NCI-H1417 treated with DMSO at 0.1 percent for 48 hours (cell line): ENCODE data around the gene UBE2A.

Experiments used
- DNase-seq: peaks from one replicate; lab custom pipeline; 2025; lab: John Stamatoyannopoulos, UW

Gene UBE2A

DNA sequence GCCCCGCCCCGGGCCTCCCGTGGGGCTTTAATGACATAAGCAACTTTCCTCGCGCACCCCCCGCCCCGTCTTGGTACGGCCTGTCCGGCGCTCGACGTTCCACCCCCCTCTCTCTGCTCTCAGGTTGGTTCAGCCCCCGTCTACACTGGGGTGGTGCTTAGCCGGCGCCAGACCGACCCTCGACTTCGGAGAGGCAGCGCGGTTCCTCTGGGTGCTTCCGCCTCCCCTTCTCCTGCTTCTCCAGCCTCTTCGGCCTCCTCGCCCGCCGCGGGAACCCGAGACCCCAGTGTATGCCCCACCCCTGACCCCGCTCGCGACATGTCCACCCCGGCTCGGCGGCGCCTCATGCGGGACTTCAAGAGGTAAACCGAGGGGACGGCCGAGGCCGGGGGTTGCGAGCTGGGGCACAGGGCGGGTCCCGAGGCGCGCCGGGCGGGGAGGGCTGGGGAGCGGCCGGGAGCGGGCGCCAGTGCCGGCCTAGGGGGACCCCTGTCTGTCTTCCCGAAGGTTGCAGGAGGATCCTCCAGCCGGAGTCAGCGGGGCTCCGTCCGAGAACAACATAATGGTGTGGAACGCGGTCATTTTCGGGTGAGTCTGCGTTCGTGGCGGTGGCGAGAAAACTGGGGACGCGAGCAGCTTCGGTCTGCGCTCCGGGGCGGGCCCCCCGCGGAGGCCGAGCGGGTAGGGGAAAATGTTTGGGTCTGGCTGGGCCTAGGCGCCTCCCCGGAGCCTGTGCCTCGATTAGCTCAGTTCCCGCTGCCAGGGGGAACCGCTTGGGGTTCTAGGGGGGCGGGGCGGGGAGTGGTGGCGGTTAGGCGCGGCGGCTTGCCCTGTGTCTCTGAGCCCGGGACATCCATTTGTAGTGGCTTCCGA lies at the start of gene UBE2A:
Gene UBE2A (plus strand): TSS at position 170 of the 873 bp plus-strand sequence. CDS start 149 bp downstream, at position 319.
- peak; percentile 23 for DNase-seq

DNA sequence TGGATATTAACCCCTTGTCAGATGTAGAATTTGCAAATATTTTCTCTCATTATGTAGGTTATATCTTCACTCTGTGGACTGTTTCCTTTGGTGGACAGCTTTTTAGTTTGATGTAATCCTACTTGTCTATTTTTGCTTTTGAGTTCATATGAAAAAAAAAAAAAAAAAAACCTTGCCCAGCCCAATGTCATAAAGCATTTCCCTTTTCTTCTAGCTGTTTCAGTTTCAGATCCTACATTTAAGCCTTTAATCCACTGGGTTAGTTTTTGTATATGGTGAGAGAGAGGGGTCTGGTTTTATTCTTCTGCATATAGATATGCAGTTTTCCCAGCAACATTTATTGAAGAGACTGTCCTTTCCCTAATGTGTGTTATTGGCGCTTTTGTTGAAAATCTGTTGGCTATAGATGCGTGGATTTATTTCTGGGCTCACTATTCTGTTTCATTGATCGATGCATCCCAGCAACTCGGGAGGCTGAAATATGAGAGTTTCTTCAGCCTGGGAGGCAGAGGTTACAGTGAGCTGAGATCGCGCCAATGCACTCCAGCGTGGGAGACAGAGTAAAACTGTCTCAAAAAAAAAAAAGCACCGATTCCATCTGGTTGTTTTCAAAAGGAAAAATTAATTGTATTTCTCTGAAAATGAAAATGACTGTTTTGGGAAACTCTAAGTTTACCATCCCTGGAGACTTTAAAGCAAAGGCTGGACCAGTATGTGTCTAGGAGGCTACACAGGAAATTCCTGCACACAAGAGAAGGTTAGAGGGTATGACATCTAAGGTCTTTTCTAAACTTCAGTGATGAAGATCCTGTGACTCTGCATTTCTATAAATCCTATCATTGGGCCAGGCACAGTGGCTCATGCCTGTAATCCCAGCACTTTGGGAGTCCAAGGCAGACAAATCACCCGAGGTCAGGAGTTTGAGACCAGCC lies 44.8 kb upstream of the UBE2A start:
- DNase-seq, result no peak

DNA sequence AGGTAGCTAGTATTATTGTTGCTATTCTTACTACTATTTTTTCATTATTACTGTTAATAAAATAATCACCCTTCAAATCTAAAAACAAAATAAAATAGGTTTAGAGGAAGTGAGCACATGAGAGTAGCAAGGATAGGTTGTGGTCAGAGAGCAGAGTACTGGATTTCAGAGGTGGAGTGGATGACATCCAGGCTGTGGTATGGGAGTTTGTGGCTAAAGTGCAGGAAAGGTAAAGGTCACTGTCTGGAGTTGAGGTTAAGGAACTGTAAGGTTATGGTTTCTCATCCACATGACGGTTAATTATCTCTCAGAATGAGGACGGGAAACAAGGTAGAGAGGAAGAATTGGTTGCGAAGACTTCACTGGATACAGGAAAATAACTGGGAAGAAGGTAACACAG lies 36.9 kb upstream of the UBE2A start:
- no peak for DNase-seq

GRCh38 chrX:119539872-119540271 lies 34.5 kb upstream of the UBE2A start:
- no peak for DNase-seq

DNA sequence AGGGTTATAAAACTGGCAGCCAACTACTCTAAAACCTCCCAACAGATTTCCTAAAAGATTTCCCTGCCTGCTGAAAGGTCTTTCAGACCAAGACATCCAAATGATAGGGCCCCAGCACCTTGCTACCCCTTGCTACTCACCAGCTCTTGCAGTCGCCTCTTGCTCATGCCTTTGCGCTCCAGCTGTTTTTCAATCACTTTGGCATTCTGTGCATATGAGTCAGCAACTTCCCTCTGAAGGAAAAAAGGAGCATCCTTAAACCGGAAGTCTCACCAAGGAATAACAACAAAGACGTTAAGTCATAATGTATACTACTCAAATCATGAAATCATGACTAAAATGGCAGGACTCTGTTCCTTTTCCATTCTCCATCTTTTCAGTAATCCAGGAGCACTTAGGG lies 33.2 kb upstream of the UBE2A start:
- DNase-seq, result no peak

DNA sequence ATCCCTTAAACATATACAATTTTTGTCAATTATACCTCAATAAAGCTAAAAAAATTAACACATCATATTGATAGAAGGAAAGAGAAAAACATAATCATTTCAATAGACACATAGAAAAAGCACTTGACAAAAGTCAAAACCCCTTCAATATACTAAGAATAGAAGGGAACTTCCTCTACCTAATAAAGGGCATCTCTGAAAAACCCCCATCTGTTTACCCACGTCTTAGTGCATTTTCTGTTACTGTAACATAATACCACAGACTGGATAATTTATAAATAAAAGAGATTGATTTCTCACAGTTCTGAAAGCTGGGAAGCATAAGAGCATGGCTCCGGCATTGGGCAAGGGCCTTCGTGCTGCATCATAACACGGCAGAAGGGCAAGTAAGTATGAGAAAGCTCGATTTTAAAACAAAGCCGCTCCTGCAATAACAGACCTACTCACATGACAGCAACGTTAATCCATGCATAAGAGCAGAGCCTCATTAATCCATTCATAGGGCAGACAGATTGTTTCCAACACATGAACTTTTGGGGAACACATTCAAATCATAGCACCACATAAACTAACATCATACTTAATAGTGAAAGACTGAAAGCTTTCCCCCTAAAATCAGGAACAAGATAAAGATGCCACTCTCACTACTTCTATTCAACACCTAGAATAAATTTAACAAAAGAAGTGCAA lies 24.9 kb upstream of the UBE2A start:
- no peak for DNase-seq

- no peak for DNase-seq
These were observed 21.9 kb upstream of the UBE2A start for GRCh38 chrX:119552508-119552907.

GRCh38 chrX:119565107-119565663 lies 9.2 kb upstream of the UBE2A start, which contains the start of gene STEEP1:
Gene STEEP1 (minus strand): TSS chrX:119565409. CDS start chrX:119565355, 54 bp downstream.
- DNase-seq, result peak; percentile 84

DNA sequence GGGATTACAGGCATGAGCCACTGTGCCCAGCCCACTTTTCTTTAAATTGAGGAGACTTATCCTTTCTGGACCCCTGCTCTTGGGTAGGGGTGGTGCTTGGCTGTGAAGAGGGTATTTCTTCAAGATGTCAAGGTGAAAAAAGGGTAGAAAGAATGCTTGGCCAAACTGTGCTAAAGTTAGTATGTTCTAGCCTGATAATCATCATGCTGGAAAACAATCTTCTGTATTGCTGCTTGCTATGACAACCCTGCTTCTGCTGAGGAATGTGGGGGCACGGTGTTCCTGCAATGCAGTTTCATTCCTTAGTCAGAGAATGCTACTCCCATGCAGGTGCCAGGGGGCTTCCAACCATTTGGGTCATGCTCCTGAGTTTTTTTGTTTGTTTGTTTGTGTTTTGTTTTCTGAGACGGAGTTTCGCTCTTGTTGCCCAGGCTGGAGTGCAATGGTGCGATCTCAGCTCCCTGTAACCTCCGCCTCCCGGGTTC lies 4.0 kb upstream of the UBE2A start:
- no peak for DNase-seq

GRCh38 chrX:119573222-119573621 lies 1.1 kb upstream of the UBE2A start:
- DNase-seq, result no peak

GRCh38 chrX:119573840-119574393 lies 446 bp upstream of the UBE2A start:
- no peak for DNase-seq

DNA sequence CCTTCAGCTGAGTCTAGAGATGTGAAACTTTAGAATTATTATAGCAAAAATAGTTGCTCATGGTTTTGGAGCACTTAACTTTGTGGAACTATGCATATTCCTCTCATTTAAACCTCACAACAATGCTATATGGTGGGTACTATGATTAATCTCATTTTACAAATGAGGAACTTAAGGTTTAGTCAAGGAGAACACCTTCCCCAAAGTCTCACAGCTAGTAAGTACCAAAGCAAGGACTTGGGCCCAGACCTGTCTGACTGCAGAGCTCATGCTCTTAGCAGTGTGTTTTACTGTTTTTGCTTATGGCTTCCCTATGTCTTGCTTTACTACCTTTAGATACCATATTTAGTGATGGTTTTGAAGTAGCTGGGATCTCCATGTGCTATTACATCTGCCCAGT lies 5.1 kb downstream of the UBE2A start:
- no peak for DNase-seq

- DNase-seq, result no peak
These were observed 9.2 kb downstream of the UBE2A start for GRCh38 chrX:119583431-119584059.

- DNase-seq, result no peak
These were observed 15.4 kb downstream of the UBE2A start for GRCh38 chrX:119589810-119590209.

- DNase-seq, result no peak
These were observed 28.4 kb downstream of the UBE2A start for GRCh38 chrX:119602701-119603255.

DNA sequence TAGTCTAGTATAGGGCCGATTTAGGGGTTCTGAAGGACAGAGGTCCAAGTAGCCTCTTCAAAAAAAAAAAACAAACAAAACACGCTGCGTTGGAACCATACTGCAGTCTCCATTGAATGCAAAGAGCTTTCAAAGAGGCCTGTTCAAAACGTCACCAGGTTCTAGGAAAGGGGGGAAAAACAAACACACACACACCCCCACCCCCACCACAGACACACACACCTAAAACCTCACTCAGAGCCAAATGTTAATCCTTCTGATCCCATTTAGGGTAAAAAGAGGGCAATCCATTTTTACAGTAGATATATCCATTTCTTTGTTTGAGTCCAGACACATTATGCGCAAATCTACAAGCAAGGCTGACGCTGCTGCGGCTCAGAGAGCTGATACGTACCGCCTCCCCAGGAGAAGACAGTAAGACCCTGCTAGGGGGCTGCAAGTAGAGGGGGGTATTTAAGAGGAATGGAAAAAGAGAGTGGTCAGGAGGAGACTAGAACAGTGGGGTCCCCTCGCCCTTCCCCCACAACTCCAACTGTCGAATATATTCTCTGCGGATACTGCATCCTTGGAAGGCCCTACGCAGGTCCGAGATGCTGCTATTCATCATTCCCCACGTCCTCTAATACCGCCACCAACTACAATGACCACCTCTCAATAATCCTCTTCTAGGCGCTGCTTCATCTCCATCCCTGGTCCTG lies 30.6 kb downstream of the UBE2A start:
- no peak for DNase-seq

DNA sequence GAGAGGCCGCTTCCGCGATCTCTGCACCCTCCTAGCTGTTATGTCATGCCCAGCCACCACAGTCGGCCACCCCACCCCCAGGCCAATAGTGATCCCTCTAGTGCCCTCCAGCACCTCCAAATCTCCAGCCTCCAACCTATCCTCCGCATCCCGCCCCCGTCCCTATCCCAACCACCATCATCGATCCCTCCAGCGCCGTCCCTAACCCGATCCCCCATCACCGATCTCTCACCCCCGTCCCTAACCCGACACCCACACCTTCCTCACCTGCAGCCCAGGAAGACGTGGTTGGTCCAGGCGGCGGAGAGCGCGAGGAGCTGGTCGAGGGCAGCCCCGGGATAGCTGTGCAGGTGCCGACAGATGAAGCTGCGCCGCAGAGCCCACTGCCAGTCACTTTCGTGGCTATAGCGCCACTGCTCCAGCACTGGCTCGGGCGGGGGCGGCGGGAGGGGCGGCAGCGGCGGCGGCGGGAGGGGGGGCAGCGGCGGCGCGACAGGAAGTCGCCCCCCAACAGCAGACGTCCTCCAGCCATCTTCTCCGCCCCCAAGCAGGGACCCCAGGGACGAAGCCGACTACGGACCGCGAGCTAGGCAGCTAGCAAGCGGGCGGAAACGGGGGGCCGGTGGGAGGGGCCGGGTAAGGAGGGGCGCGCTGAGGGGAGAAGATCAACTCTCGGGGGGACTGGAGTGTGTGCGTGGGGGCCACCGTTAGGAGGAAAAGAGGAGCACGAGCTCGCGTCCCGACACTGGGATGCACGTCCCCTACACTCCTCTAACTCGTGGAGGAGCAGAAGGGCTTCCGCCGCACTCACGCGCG lies 31.3 kb downstream of the UBE2A start:
- DNase-seq, result no peak

DNA sequence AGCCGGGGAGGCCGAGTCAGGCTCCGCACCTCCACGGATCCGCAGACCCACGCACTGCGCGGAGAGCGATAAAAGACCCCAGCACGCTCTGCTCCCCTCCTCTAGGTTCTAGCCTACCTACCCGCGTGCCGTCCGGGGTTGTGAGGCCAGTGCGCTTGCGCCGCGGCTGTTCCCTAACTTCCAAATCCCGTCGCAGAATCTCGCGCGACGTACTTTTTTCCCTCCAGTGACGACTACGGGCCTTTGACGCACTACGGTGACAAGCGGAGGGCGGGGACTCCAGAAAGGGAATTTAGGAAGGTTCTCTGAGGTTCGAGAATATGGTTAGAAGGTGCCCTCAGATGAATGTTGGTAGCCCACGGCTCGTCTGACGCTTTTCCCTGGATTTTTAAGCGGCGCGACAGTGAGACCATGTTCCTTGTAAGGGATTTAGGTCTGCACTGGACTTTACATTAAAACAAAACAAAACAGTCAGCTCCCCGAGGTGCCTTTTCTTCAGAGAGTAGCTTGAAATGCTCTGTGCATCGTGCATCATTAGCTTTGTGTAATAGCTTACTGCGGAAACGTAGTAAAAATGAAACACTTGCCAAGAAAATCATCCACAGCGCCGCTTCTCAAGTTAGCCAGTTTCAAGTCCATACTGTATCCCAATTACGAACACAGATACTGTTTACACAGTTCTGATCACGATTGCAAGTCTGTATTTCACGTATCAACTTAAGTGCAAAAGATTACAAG lies 32.1 kb downstream of the UBE2A start, which contains the start of gene NKRF:
Gene NKRF (minus strand): TSS at position 145 of the 738 bp plus-strand sequence.
- DNase-seq, result peak; percentile 59
